Activated T-cell treated with anti-CD3 and anti-CD28 coated beads, Interleukin-2, amount 50 U/mL, for 1 hour (primary cell): ENCODE results near the gene APBA2.
"Not testable (repeated sequence)": the region's sequence is repeated elsewhere in the genome, so short reads cannot be mapped to it uniquely, and the experiment has no call there.

Experiments used
- DNase-seq: peaks from one replicate; pipeline ENCODE4 v3.0.0-alpha.2; 2020

APBA2 gene

DNA sequence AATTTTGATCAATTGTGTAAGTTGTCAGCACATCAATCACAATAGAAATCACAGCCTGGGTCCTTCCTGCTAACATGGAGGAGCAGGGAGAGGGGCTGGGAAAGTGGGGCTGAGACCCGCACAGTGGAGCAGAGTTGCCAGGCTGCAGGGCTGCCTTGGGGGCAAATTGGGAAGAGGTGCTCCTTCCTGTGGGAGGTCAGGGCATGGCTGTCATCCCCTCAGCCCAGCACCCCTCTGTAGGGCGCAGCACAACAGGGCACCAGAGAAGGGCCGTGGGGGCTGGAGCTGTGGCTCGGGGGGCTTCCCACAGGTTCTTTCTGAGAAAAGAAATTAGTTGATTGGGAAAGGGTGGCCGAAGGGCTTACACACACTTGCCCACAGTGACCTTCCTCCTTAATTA lies 257.5 kb downstream of the APBA2 start:
- no peak for DNase-seq

DNA sequence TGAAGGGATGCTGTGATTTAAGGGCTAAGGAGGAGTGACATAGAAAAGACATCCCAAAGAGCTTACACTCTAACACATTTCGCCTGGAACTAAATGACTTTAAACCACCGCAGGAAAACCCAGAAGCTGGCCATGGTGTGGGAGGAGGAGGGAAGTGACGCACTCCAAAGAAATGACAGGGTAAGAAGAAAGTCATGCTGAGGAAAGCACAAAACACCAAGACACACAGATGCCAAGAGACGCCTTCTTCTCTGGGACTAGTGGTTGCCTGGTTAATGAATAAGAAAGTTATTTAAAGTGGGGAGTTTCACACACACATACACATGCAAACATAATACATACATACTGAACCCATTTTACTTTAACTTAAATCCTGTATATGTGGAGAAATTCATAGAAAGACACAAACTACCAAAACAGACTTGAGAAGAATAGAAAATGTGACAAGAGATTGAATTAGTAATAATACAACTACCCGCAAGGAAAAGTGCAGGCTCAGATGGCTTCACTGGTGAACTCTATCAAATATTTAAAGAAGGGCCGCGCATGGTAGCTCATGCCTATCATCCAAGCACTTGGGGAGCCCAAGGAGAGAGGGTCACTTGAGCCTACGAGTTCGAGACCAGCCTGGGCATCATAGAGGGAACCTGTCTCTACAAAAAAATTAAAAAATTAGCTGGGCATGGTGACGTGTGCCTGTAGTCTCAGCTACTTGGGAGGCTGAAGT lies 258.3 kb downstream of the APBA2 start:
- DNase-seq, result no peak

DNA sequence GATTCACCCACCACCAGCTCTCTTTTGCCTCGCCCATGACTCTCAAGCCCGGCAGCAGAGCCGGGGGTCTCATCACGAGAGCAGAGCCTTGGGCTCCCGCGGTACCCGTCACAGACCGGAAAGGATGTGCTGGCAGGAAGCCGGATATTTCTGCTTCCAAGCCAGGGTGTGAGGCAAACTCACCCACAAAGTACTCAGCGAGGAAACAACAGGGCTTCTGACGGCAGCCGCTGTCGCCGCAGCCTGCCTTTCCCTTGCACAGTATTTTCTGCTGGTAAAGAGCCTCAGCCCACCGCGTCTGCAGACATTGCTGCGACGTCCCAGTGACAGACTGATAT lies 263.9 kb downstream of the APBA2 start:
- DNase-seq, result no peak

DNA sequence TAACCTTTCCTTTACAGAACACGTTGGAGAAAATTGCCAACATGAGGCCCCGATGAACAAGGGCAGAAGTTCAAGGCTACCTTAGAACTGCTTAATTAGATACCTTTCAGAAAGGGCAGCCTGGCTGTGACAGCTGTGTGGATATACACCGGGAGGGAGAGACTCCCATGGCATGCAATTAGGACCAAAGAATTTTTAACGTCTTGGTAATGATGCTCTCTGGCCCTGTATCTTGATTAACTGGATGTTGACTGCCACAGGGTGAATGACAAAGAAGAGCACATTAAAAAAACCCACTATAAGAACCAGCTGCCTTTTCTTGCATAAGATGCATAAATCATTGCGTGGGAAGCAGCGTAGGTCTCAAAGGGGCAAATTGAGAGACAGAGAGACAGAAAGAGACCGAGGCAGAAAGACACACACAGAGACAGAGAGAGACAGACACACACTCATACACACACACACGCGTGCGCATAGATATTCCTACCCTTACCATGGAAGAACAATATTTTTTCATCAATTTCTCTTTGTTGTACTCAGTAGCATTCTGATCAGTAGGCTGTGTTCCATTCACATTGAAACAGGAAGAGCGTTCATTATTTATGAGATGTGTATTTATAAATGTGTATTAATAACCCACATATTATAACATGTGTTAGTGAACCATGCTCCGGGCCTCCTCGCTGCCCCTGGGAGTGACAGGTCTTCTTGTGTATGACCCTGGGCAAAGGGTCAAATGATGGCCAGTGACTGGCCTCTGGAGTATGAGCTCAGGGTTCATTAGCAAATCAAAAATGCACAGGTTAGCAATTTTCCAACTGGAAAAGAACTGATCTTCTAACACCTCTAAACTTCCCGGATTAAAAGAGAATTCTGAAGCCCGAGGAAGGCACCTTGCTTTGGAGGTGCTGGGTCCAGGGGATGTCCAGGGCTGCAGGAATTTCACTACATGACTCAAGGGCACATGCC lies 265.0 kb downstream of the APBA2 start:
- no peak for DNase-seq

DNA sequence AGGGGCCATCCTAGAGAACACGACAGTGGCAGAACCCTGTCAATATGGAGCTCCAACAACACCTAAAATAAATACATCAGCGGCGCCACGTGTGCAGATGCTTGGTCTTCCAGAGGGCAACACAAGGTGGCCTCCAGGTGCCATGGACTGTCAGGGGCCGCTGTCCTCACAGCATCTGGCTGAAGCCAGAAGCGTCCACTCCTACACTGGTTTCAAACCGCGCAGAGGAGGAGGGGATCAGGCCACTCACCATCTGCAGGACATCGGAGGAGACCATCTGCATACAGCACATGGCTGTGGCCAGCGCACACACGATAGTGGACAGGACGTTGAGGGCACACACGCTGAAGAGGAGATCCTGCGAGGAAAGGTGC lies 265.7 kb downstream of the APBA2 start:
- no peak for DNase-seq

DNA sequence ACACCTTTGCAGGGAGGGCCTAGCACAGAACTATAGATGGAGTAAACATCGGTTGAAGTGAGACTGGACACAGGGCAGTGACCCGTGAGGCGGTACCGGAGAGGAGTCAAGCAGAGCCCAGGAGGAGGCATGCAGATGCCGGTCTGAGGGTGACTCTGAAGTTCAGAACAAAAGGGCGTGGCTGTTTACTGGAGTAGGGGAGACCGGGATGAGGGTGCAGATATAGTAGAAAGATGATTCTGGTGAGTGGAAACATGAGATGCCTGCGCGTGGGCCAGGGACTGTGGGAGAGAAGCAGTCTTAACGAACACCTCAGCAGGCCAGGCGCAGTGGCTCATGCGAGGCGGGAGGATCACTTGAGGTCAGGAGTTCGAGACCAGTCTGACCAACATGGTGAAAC lies 270.7 kb downstream of the APBA2 start:
- no peak for DNase-seq

DNA sequence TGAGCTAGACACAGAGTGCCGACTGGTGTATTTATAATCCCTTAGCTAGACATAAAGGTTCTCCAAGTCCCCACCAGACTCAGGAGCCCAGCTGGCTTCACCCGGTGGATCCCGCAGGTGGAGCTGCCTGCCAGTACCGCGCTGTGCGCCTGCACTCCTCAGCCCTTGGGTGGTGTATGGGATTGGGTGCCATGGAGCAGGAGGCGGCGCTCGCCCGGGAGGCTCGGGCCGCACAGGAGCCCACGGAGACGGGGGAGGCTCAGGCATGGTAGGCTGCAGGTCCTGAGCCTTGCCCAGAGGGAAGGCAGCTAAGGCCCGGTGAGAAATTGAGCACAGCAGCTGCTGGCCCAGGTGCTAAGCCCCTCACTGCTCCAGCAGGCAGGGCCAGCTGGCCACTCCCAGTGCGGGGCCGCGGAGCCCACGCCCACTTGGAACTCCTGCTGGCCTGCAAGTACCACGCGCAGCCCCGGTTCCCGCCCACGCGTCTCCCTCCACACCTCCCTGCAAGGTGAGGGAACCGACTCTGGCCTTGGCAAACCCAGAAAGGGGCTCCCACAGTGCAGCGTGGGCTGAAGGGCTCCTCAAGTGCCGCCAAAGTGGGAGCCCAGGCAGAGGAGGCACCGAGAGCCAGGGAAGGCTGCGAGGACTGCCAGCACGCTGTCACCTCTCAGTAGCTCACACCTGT lies 274.1 kb downstream of the APBA2 start:
- DNase-seq, result no peak

DNA sequence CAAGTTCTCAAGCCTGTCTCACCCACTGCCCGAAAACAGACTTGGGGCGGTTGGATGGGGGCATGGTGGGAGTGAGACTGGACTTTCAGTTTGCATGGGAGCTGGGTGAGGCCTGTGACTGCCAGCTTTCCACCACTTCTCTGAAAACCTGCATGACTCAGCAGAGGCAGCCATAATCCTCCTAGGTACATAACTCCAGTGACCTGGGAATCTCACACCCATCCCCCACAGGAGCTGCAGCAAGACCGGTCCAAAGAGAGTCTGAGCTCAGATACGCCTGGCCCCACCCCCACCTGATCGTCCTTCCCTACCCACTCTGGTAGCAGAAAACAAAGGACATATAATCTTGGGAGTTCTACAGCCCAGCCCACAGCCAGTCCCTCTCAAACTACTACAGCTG lies 276.6 kb downstream of the APBA2 start:
- no peak for DNase-seq

DNA sequence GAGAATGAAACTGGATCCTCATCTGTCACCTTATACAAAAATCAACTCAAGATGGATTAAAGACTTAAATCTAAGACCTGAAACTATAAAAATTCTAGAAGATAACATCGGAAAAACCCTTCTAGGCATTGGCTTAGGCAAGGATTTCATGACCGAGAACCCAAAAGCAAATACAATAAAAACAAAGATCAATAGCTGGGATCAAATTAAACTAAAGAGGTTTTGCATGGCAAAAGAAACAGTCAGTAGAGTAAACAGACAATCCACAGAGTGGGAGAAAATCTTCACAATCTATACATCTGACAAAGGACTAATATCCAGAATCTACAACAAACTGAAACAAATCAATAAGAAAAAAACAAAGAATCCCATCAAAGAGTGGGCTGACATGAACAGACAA lies 281.3 kb downstream of the APBA2 start:
- DNase-seq, result not testable (repeated sequence)
